GM10248 (cell line): ENCODE measurements around the gene UBAP2L.

ENCODE experiments used
- CTCF ChIA-PET: fragments of 300-600 bp; sonication (Branson Sonifier 250); formaldehyde crosslinking; extraction: SDS; loops from one replicate; lab custom pipeline; 2021; ENCODE audit warnings: antibody characterized with exemption; lab: Yijun Ruan, JAX
- POLR2A ChIA-PET: fragments of 350-650 bp; sonication (Branson Sonifier 250); formaldehyde crosslinking; extraction: SDS; loops from one replicate; lab custom pipeline; 2020; ENCODE audit warnings: antibody characterized with exemption; lab: Yijun Ruan, JAX
- DNase-seq: peaks from one replicate; pipeline ENCODE4 v3.0.0; 2012; ENCODE audit errors: extremely low spot score
- TF ChIP-seq, protein P1 (sequence below): IDR thresholded peaks from 2 replicates; pipeline ENCODE4 v1.5.1; 2012; ENCODE audit warnings: mild to moderate bottlenecking, low read depth; ENCODE audit errors: extremely low read depth, missing control alignments, control extremely low read depth

Gene UBAP2L

DNA sequence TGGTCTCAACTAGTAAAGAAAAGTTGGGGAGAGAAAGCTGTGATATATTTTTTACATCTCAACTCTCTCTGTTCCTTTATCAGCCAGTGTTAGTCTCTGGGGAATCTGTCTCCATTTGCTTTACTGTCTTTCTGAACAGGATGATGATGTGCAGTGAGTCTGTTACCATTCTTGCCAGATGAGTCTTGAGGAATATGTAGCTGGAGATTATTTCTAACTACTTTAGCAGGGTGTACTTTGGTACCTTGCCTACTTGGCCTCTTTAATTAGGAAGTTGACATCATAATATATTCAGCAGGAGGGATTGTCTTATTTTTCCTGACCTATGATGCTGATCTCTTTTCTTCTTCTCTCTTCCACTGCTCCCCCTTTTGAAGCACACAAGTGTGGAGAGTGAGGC is 35.9 kb downstream of the UBAP2L start:
- ChIA-PET CTCF (interaction anchor here (1.4 to 8.9 kb wide), 4 partner anchors 12 to 79 kb away, joined by 3 to 43 read pairs (median 4); partner anchors contain the start of gene HAX1), POLR2A (no interaction called here)
- DNase-seq, result no peak
- TF ChIP-seq, protein P1, sequence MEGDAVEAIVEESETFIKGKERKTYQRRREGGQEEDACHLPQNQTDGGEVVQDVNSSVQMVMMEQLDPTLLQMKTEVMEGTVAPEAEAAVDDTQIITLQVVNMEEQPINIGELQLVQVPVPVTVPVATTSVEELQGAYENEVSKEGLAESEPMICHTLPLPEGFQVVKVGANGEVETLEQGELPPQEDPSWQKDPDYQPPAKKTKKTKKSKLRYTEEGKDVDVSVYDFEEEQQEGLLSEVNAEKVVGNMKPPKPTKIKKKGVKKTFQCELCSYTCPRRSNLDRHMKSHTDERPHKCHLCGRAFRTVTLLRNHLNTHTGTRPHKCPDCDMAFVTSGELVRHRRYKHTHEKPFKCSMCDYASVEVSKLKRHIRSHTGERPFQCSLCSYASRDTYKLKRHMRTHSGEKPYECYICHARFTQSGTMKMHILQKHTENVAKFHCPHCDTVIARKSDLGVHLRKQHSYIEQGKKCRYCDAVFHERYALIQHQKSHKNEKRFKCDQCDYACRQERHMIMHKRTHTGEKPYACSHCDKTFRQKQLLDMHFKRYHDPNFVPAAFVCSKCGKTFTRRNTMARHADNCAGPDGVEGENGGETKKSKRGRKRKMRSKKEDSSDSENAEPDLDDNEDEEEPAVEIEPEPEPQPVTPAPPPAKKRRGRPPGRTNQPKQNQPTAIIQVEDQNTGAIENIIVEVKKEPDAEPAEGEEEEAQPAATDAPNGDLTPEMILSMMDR, result no peak

DNA sequence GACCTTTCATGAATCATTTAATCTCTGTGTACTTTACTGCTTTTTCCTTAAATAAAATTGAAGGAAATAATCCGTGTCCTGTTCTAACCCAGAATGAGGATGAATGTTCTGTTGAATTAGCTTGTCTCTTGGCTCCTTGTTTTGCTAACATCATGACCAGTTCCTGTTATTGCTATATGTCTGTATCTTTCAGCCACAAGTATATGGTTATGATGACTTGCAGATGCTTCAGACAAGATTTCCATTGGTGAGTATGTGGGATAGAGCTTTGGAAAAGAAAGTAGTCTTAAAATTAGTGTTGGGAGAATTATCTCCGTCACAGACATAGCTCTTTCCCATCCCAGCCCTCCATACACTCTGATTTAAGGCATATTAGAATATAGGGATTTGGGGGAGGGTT is 38.0 kb downstream of the UBAP2L start:
- TF ChIP-seq, protein P1, result no peak
- no peak for DNase-seq
- ChIA-PET CTCF (interaction anchor here (0.7 to 8.9 kb wide), 7 partner anchors 10 to 76 kb away, joined by 3 to 43 read pairs (median 4); partner anchors contain the start of gene HAX1), POLR2A (interaction anchor here (1.1 kb wide), 1 partner anchor 269 kb away, joined by 3 read pairs; the partner anchor contains the start of gene RPS27)

DNA sequence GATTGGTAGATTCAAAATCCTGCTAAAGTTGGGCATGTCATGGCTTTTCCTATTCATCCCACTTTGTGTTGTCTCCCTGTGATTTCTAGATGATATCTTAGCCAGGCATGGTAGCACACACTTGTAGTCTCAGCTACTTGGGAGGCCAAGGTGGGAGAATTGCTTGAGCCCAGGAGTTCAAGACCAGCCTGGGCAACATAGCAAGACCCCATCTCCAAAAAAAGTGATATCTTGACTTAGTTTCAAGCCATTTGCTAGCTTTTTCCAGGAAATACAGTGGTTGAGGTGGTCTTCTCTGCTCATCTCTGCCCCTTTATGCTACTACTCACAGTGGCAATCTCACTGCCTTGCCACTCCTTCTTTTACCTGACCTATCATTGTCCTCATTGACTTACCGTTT is 39.4 kb downstream of the UBAP2L start:
- DNase-seq, result no peak
- CTCF ChIA-PET, result interaction anchor here (1.2 to 8.9 kb wide), 3 partner anchors 9 to 49 kb away, joined by 3 to 43 read pairs (median 9); partner anchors contain the start of gene HAX1
- TF ChIP-seq, protein P1, result no peak
- POLR2A ChIA-PET, result no interaction called here

DNA sequence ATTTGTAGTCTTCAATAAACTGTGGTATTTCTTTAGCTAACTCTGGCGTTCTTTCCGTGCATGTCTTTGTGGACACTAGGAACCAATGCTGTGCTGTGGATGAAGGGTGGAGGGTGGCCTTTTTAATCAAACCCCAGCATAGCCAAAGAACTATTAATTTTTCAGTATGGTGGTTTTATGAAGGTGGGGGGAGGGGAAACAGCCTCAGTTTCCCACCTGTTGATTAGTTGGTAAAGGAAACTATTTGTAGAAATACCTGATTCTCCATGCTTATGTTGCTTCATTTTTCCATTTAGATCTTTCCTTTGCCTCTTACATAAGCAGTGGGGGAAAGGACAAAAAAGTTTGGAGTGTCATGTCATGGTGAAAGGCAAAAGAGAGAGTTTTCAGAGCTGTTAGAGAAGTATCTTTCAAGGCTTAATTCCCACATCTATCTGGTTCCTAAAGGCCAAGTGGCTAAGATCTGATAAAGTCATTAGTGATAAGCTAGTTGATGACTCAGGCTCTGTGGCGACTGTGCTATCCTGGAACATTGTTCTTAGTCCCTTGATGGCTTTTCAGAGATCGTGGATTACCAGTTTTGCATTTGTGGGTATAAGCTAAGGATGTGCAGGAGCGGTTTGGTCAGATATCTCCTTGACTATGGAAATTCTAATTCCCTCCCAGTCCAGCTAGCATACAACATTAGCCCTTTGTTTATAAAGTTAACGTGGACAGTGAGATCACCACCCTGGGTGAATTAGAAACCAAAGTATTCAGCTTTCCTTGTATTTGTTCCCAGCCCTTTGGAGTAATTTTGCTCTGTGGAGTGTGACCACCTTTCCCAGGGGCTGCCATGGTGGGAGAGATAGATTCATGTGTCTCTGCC is 42.9 kb downstream of the UBAP2L start:
- CTCF ChIA-PET, result interaction anchor here (1.4 to 8.9 kb wide), 4 partner anchors 9 to 80 kb away, joined by 3 to 43 read pairs (median 4); partner anchors contain the start of gene HAX1
- TF ChIP-seq, protein P1, result no peak
- POLR2A ChIA-PET, result interaction anchor here (0.5 to 1.6 kb wide), 3 partner anchors 43 to 479 kb away, joined by 3 to 5 read pairs (median 5); partner anchors contain the start of gene UBAP2L
- DNase-seq, result no peak

DNA sequence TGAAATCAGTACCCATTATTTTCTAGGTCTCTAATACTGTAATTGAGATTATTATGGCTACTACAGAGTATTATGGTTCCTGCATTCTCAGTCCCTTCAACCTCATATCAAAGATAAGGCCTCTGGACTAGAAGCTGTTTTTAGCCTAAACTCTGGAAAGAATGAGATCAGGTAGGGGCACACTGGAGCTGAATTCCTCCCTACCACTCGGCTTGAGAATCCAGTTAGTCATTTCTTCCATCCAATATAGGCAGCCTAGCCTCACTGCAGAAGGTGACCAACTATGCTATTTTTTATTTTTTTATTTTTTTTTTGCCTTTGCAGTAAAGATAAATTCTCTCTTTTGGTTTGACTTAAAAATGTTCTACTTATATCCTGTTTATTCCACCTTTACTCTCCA is 43.7 kb downstream of the UBAP2L start:
- POLR2A ChIA-PET, result interaction anchor here (0.5 to 0.6 kb wide), 2 partner anchors 148 to 479 kb away, joined by 3 to 5 read pairs; no protein-coding TSS in a partner anchor

DNA sequence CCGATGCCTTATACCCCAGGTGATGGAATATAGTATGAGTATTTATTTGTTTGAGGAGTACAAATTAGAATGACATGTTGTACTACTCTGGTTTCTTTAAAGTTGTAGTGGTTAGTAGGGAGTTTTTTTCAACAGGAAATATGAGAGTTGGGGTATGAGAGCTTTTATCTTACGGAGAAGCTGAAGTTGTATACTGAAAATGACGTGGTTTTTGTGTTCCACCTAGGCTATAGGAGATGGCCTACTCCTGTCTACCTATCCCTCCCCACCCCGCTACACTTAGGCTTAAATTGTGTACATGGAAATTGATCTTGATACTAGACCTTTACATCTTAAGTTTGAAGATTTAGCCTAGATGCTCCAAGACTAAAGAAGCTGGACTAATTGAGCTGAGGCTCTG is 44.8 kb downstream of the UBAP2L start:
- ChIA-PET POLR2A (no interaction called here), CTCF (no interaction called here)
- TF ChIP-seq, protein P1, result no peak
- DNase-seq, result no peak

More for the DNA sequence above, 43.7 kb downstream of the UBAP2L start:
- DNase-seq, result no peak
- CTCF ChIA-PET, result interaction anchor here (1.4 to 1.5 kb wide), 2 partner anchors 35 to 80 kb away, joined by 3 read pairs; no protein-coding TSS in a partner anchor
- TF ChIP-seq, protein P1, result no peak
